Thymus (tissue), 11 donors: Measurements from ENCODE around the gene SLN. TPM values are rescaled to one million over a fixed set of nuclear protein-coding genes. Genes with fewer than 3 reads are reported as not detected.

Source experiments
- DNase-seq, 9 donors: peaks; one replicate each; pipeline ENCODE4 v3.0.0-alpha.2; 2013; ENCODE audit warnings: low spot score in 9 of 9, low read depth in 6 of 9, missing footprints in 1 of 9
- H3K27ac ChIP-seq, 2 donors: one replicate each; pipeline ENCODE4 v1.5.1; 2013; ENCODE audit warnings: control low read depth in 1 of 2, low read depth in 1 of 2, low read length in 1 of 2, mild to moderate bottlenecking in 1 of 2, moderate library complexity in 1 of 2
- H3K27me3 ChIP-seq, 2 donors: one replicate each; pipeline ENCODE4 v1.5.1; 2013; ENCODE audit warnings: low read length in 1 of 2; ENCODE audit not compliant: control insufficient read depth in 2 of 2, insufficient read depth in 1 of 2
- H3K36me3 ChIP-seq, 2 donors: one replicate each; pipeline ENCODE4 v1.5.1; 2013; ENCODE audit warnings: low read length in 1 of 2, mild to moderate bottlenecking in 1 of 2, moderate library complexity in 1 of 2; ENCODE audit not compliant: control insufficient read depth in 2 of 2, insufficient read depth in 2 of 2
- H3K4me1 ChIP-seq, 2 donors: one replicate each; pipeline ENCODE4 v1.5.1; 2013; ENCODE audit warnings: low read length in 2 of 2; ENCODE audit not compliant: control insufficient read depth in 2 of 2, insufficient read depth in 2 of 2
- H3K4me3 ChIP-seq, 2 donors: one replicate each; pipeline ENCODE4 v1.5.1; 2013; ENCODE audit warnings: low read length in 2 of 2, control low read depth in 1 of 2, mild to moderate bottlenecking in 1 of 2
- H3K9me3 ChIP-seq, 2 donors: one replicate each; pipeline ENCODE4 v1.5.1; 2013; ENCODE audit warnings: low read length in 1 of 2, mild to moderate bottlenecking in 1 of 2; ENCODE audit not compliant: control insufficient read depth in 2 of 2, insufficient read depth in 1 of 2
- WGBS: extraction: QIAGEN DNeasy Blood & Tissue Kit; methylation state at CpG from one replicate; pipeline ENCODE4 v1.1.7; 2013; 5-methylcytosine and 5-hydroxymethylcytosine counted together
- polyA plus RNA-seq: library from polyadenylated mRNA; stranded (reverse); fragments of 200-250 nt; gene quantifications from one replicate; pipeline ENCODE4 v1.2.3, GENCODE V29; 2013
- total RNA-seq: library from RNA; stranded (reverse); fragments of 120-200 nt; gene quantifications from one replicate; pipeline ENCODE4 v1.2.4, GENCODE V29; 2013
- donor health status: healthy.

Gene SLN
- total and polyA plus RNA-seq, 2 donors: 2.6 to 8.7 TPM

- H3K36me3 ChIP-seq: no peaks in the 10 kb centered on the region
- DNase-seq: no peak
- H3K9me3 ChIP-seq: no peaks in the 10 kb centered on the region
- WGBS: 73% methylated on average over 2 of the region's 2 CpGs
- H3K27ac ChIP-seq: no peak overlapping the region
- no peaks in the 10 kb centered on the region for H3K4me1 ChIP-seq
- no peaks in the 10 kb centered on the region for H3K27me3 ChIP-seq
- H3K4me3 ChIP-seq: no peak overlapping the region
Measured at GRCh38 chr11:107747622-107748021, 35.8 kb upstream of the SLN start.

- Histone ChIP-seq H3K4me3 (no peak overlapping the region), H3K27ac (no peak overlapping the region), H3K36me3 (no peaks in the 10 kb centered on the region), H3K9me3 (no peaks in the 10 kb centered on the region), H3K27me3 (no peaks in the 10 kb centered on the region), H3K4me1 (no peaks in the 10 kb centered on the region)
- 91% methylated on average over 3 of the region's 3 CpGs for WGBS
- no peak for DNase-seq
Measured at GRCh38 chr11:107744736-107745135, 32.9 kb upstream of the SLN start.

- 64% methylated on average over 3 of the region's 3 CpGs for WGBS
- Histone ChIP-seq H3K27me3 (no peaks in the 10 kb centered on the region), H3K4me1 (no peaks in the 10 kb centered on the region), H3K36me3 (no peaks in the 10 kb centered on the region), H3K4me3 (no peak overlapping the region), H3K9me3 (no peaks in the 10 kb centered on the region), H3K27ac (no peak overlapping the region)
- DNase-seq: no peak
Measured at GRCh38 chr11:107743191-107743590, 31.3 kb upstream of the SLN start.

GRCh38 chr11:107741044-107741823 is 29.4 kb upstream of the SLN start:
- 59% methylated on average over 7 of the region's 7 CpGs for WGBS
- H3K36me3 ChIP-seq: no peaks in the 10 kb centered on the region
- H3K4me1 ChIP-seq: no peaks in the 10 kb centered on the region
- no peak overlapping the region for H3K27ac ChIP-seq
- H3K9me3 ChIP-seq: no peaks in the 10 kb centered on the region
- peak in 4 of 9 donors; percentile 1 to 14 (median 8) for DNase-seq
- H3K27me3 ChIP-seq: no peaks in the 10 kb centered on the region
- H3K4me3 ChIP-seq: no peak overlapping the region

- H3K36me3 ChIP-seq: no peaks in the 10 kb centered on the region
- WGBS: 92% methylated on average over 4 of the region's 4 CpGs
- H3K9me3 ChIP-seq: no peaks in the 10 kb centered on the region
- no peak for DNase-seq
- H3K4me1 ChIP-seq: no peaks in the 10 kb centered on the region
- no peaks in the 10 kb centered on the region for H3K27me3 ChIP-seq
- no peak overlapping the region for H3K4me3 ChIP-seq
- no peak overlapping the region for H3K27ac ChIP-seq
Measured at GRCh38 chr11:107740271-107740670, 28.4 kb upstream of the SLN start.

GRCh38 chr11:107736546-107736945 is 24.7 kb upstream of the SLN start:
- Histone ChIP-seq H3K9me3 (no peaks in the 10 kb centered on the region), H3K4me1 (no peaks in the 10 kb centered on the region), H3K27me3 (no peaks in the 10 kb centered on the region), H3K36me3 (no peaks in the 10 kb centered on the region), H3K4me3 (no peak overlapping the region), H3K27ac (no peak overlapping the region)
- WGBS: 47% methylated on average over 1 of the region's 1 CpG
- DNase-seq: no peak

GRCh38 chr11:107733518-107733917 is 21.7 kb upstream of the SLN start:
- H3K4me1 ChIP-seq: no peaks in the 10 kb centered on the region
- H3K4me3 ChIP-seq: no peak overlapping the region
- H3K9me3 ChIP-seq: no peaks in the 10 kb centered on the region
- 99% methylated on average over 3 of the region's 3 CpGs for WGBS
- DNase-seq: no peak
- no peaks in the 10 kb centered on the region for H3K27me3 ChIP-seq
- no peaks in the 10 kb centered on the region for H3K36me3 ChIP-seq
- H3K27ac ChIP-seq: no peak overlapping the region

GRCh38 chr11:107732689-107733051 is 20.8 kb upstream of the SLN start:
- Histone ChIP-seq H3K36me3 (no peaks in the 10 kb centered on the region), H3K27ac (no peak overlapping the region), H3K9me3 (no peaks in the 10 kb centered on the region), H3K4me3 (no peak overlapping the region), H3K27me3 (no peaks in the 10 kb centered on the region), H3K4me1 (no peaks in the 10 kb centered on the region)
- 96% methylated on average over 10 of the region's 10 CpGs for WGBS
- no peak for DNase-seq

GRCh38 chr11:107731941-107732688 is 20.3 kb upstream of the SLN start:
- no peaks in the 10 kb centered on the region for H3K4me1 ChIP-seq
- H3K4me3 ChIP-seq: no peak overlapping the region
- no peak overlapping the region for H3K27ac ChIP-seq
- 90% methylated on average over 12 of the region's 12 CpGs for WGBS
- H3K27me3 ChIP-seq: no peaks in the 10 kb centered on the region
- DNase-seq: no peak
- H3K9me3 ChIP-seq: no peaks in the 10 kb centered on the region
- H3K36me3 ChIP-seq: no peaks in the 10 kb centered on the region
